22Rv1 (cell line): Measurements from ENCODE around the gene RNF150.
A peak's percentile ranks its signal among the peaks of the same experiment; 100 is the strongest.

Source experiments
- H3K27ac ChIP-seq: fragments of 450-650 bp; 2 replicates; pipeline ENCODE4 v1.5.1; 2017
- CTCF ChIP-seq: fragments of 450-650 bp; IDR thresholded peaks from 2 replicates; pipeline ENCODE4 v1.5.1; 2017; ENCODE audit warnings: mild to moderate bottlenecking
- ZFX ChIP-seq: fragments of 450-650 bp; IDR thresholded peaks from 2 replicates; pipeline ENCODE4 v1.6.1; 2017; ENCODE audit warnings: antibody characterized with exemption, borderline replicate concordance

Gene RNF150

GRCh38 chr4:141142423-141142822 lies 9.2 kb upstream of the RNF150 start:
- H3K27ac ChIP-seq: no peak overlapping the region
- no peak for TF ChIP-seq ZFX
- TF ChIP-seq CTCF: no peak

GRCh38 chr4:141140391-141141200 lies 7.3 kb upstream of the RNF150 start:
- H3K27ac ChIP-seq: no peak overlapping the region
- no peak for TF ChIP-seq ZFX
- no peak for TF ChIP-seq CTCF

GRCh38 chr4:141133999-141134995 lies 1.0 kb upstream of the RNF150 start:
- no peak overlapping the region for H3K27ac ChIP-seq
- no peak for TF ChIP-seq ZFX
- no peak for TF ChIP-seq CTCF

- H3K27ac ChIP-seq: peak overlapping the region; percentile 35; the same call in 1 of the 2 replicates
- TF ChIP-seq CTCF (no peak), ZFX (no peak)
These were observed 542 bp downstream of the RNF150 start for GRCh38 chr4:141132709-141133145.

GRCh38 chr4:141132072-141132708 lies 1.1 kb downstream of the RNF150 start:
- no peak for TF ChIP-seq ZFX
- TF ChIP-seq CTCF: no peak

GRCh38 chr4:141131723-141132071 lies 1.6 kb downstream of the RNF150 start:
- no peak overlapping the region for H3K27ac ChIP-seq
- TF ChIP-seq ZFX (no peak), CTCF (no peak)

More at GRCh38 chr4:141132072-141132708, 1.1 kb downstream of the RNF150 start:
- H3K27ac ChIP-seq: no peak overlapping the region
